Measurements from ENCODE around the gene HOXA7.

HOXA7 gene

GRCh38 chr7:27154369-27154768, 2.1 kb downstream of the HOXA7 start:
- Histone ChIP-seq H3K36me3 (ENCODE audit: control insufficient read depth in 2 of 2, insufficient read depth in 1 of 2, low read length in 2 of 2) (peaks cover 0 to 22% of the 10 kb centered on the region in 2 experiments; a peak in 1 of 3 replicates), H3K9me3 (ENCODE audit: control insufficient read depth, insufficient read depth, low read depth, low read length) (no peaks in the 10 kb centered on the region), H3K4me3 (ENCODE audit: low read depth, low read length) (no peak overlapping the region), H3K27ac (ENCODE audit: extremely low read depth, low read depth, low read length) (no peak overlapping the region), H3K4me1 (ENCODE audit: control insufficient read depth, insufficient read depth, low read length) (peaks cover 11% of the 10 kb centered on the region)
- ChIA-PET POLR2A (no interaction called here), CTCF (interaction anchor here (0.5 to 1.0 kb wide), 4 partner anchors 11 to 757 kb away, joined by 3 to 4 read pairs (median 4); partner anchors contain the start of gene HOXA5)
- TF ChIP-seq PRDM10 (tag by site-specific recombination; IDR thresholded peaks at IDR 0.05) = no peak
- TF ChIP-seq, protein P1, sequence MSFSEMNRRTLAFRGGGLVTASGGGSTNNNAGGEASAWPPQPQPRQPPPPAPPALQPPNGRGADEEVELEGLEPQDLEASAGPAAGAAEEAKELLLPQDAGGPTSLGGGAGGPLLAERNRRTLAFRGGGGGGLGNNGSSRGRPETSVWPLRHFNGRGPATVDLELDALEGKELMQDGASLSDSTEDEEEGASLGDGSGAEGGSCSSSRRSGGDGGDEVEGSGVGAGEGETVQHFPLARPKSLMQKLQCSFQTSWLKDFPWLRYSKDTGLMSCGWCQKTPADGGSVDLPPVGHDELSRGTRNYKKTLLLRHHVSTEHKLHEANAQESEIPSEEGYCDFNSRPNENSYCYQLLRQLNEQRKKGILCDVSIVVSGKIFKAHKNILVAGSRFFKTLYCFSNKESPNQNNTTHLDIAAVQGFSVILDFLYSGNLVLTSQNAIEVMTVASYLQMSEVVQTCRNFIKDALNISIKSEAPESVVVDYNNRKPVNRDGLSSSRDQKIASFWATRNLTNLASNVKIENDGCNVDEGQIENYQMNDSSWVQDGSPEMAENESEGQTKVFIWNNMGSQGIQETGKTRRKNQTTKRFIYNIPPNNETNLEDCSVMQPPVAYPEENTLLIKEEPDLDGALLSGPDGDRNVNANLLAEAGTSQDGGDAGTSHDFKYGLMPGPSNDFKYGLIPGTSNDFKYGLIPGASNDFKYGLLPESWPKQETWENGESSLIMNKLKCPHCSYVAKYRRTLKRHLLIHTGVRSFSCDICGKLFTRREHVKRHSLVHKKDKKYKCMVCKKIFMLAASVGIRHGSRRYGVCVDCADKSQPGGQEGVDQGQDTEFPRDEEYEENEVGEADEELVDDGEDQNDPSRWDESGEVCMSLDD (tag by site-specific recombination; IDR thresholded peaks at IDR 0.05) = 0 out of 2 replicates have a peak, but pooled peaks have one; percentile 28
- no peak for TF ChIP-seq ZIC2 (tag by site-specific recombination; IDR thresholded peaks at IDR 0.05)

- Histone ChIP-seq H3K27ac (ENCODE audit: extremely low read depth, low read depth, low read length) (no peak overlapping the region), H3K36me3 (ENCODE audit: control insufficient read depth in 2 of 2, insufficient read depth in 1 of 2, low read length in 2 of 2) (peaks cover 0 to 24% of the 10 kb centered on the region in 2 experiments; a peak in 1 of 3 replicates), H3K4me3 (ENCODE audit: low read depth, low read length) (no peak overlapping the region), H3K4me1 (ENCODE audit: control insufficient read depth, insufficient read depth, low read length) (peaks cover 4% of the 10 kb centered on the region; the same call in 1 of the 2 replicates), H3K9me3 (ENCODE audit: control insufficient read depth, insufficient read depth, low read depth, low read length) (no peaks in the 10 kb centered on the region)
- TF ChIP-seq ZNF626 (tag by site-specific recombination; IDR thresholded peaks at IDR 0.05) (no peak), ZBTB20 (tag by site-specific recombination; IDR thresholded peaks at IDR 0.05) (no peak), GLIS1 (tag by site-specific recombination; IDR thresholded peaks at IDR 0.05) (no peak), ZNF76 (tag by site-specific recombination; IDR thresholded peaks at IDR 0.05; ENCODE audit: borderline replicate concordance, low read depth) (no peak), ZNF521 (tag by site-specific recombination; IDR thresholded peaks at IDR 0.05) (no peak), MZF1 (tag by site-specific recombination; IDR thresholded peaks at IDR 0.05; ENCODE audit: borderline replicate concordance) (no peak), ZNF426 (tag by site-specific recombination; IDR thresholded peaks at IDR 0.05) (no peak), ZNF174 (tag by site-specific recombination; IDR thresholded peaks at IDR 0.05) (no peak), ZNF624 (tag by site-specific recombination; IDR thresholded peaks at IDR 0.05) (no peak), ZNF311 (tag by site-specific recombination; IDR thresholded peaks at IDR 0.05; ENCODE audit: borderline replicate concordance) (no peak)
- TF ChIP-seq, protein P2, sequence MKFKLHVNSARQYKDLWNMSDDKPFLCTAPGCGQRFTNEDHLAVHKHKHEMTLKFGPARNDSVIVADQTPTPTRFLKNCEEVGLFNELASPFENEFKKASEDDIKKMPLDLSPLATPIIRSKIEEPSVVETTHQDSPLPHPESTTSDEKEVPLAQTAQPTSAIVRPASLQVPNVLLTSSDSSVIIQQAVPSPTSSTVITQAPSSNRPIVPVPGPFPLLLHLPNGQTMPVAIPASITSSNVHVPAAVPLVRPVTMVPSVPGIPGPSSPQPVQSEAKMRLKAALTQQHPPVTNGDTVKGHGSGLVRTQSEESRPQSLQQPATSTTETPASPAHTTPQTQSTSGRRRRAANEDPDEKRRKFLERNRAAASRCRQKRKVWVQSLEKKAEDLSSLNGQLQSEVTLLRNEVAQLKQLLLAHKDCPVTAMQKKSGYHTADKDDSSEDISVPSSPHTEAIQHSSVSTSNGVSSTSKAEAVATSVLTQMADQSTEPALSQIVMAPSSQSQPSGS (tag by site-specific recombination; IDR thresholded peaks at IDR 0.05; ENCODE audit: low read depth) = no peak
- ChIA-PET POLR2A (interaction anchor here (1.1 to 1.4 kb wide), 2 partner anchors 22 to 38 kb away, joined by 3 read pairs; no protein-coding TSS in a partner anchor), CTCF (interaction anchor here (0.6 to 1.0 kb wide), 3 partner anchors 10 to 34 kb away, joined by 3 to 4 read pairs (median 3); partner anchors contain the start of gene HOXA5)
Observed at GRCh38 chr7:27153526-27153925, 2.9 kb downstream of the HOXA7 start.
